Measurements from ENCODE around the gene DMD. TPM values are rescaled to one million over a fixed set of nuclear protein-coding genes. Genes with fewer than 3 reads are reported as not detected.
"Not testable (repeated sequence)": the region's sequence is repeated elsewhere in the genome, so short reads cannot be mapped to it uniquely, and the experiment has no call there.

DMD gene
- total RNA-seq, 1 donor: 32.4 TPM

DNA sequence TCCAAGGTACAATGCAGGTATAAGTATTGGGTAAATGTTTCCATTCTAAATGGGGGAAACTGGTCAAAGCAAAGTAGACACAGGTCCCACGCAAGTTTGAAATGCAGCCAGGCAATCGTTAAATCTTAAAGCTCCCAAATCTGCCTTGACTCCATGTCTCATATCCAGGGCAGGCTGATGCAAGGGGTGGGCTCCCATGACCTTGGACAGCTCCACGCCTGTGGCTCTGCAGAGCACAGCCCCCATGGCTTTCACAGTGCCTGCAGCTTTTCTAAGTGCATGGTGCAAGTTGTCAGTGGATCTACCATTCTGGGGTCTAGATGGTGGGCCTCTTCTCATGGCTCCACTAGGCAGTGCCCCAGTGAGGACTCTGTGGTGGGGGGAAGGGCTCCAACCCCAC, 436.4 kb downstream of the DMD start:
- TF ChIP-seq CTCF (IDR thresholded peaks at IDR 0.05; ENCODE audit: insufficient read depth, low read depth, low read length): no peak
- no peak for DNase-seq (ENCODE audit: low read depth)
- H3K4me3 ChIP-seq (ENCODE audit: low read depth, low read length): no peak overlapping the region

DNA sequence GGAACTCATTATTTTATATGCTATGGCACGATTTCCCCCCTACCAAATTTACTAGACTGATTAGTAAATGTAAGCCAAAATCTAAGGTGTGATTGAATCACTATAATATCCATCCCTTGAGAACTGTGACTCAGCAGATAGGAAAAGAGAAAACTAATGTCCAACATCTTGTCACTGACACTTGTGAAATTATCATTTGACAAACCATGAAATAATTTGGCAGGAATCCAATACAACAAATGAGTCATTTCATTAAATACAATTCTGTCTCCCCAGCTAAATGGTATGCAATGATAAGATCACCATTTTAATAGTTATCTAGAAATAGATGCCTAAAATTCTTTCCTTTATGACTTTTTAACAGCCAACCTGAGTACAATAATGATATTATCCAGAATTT, 462.3 kb downstream of the DMD start:
- DNase-seq (ENCODE audit: low read depth): no peak
- H3K4me3 ChIP-seq (ENCODE audit: low read depth, low read length): no peak overlapping the region
- TF ChIP-seq CTCF (IDR thresholded peaks at IDR 0.05; ENCODE audit: insufficient read depth, low read depth, low read length): no peak

- DNase-seq (ENCODE audit: low read depth): no peak
- no peak for TF ChIP-seq CTCF (IDR thresholded peaks at IDR 0.05; ENCODE audit: insufficient read depth, low read depth, low read length)
- no peak overlapping the region for H3K4me3 ChIP-seq (ENCODE audit: low read depth, low read length)
Measured at GRCh38 chrX:32745323-32745722, 466.0 kb downstream of the DMD start.

- H3K4me3 ChIP-seq (ENCODE audit: low read depth, low read length): no peak overlapping the region
- DNase-seq (ENCODE audit: low read depth): no peak
- TF ChIP-seq CTCF (IDR thresholded peaks at IDR 0.05; ENCODE audit: insufficient read depth, low read depth, low read length): no peak
Measured at GRCh38 chrX:32744921-32745320, 466.4 kb downstream of the DMD start.

GRCh38 chrX:32741910-32742309, 469.4 kb downstream of the DMD start:
- no peak for TF ChIP-seq CTCF (IDR thresholded peaks at IDR 0.05; ENCODE audit: insufficient read depth, low read depth, low read length)
- no peak overlapping the region for H3K4me3 ChIP-seq (ENCODE audit: low read depth, low read length)
- DNase-seq (ENCODE audit: low read depth): no peak

- H3K4me3 ChIP-seq (ENCODE audit: low read depth, low read length): no peak overlapping the region
- TF ChIP-seq CTCF (IDR thresholded peaks at IDR 0.05; ENCODE audit: insufficient read depth, low read depth, low read length): no peak
- DNase-seq (ENCODE audit: low read depth): no peak
Measured at GRCh38 chrX:32708542-32708941, 502.8 kb downstream of the DMD start.

- not testable (repeated sequence) for DNase-seq (ENCODE audit: low read depth); H3K4me3 ChIP-seq (ENCODE audit: low read depth, low read length)
Measured at GRCh38 chrX:32705385-32705784, 506.0 kb downstream of the DMD start.
